ENCODE data around the gene GCHFR.

Gene GCHFR

GRCh38 chr15:40762919-40763800, 708 bp upstream of the GCHFR start (continued):
- TF ChIP-seq PRDM6 (tag by site-specific recombination; IDR thresholded peaks at IDR 0.05) (0 out of 2 replicates have a peak, but pooled peaks have one; percentile 22), ZNF555 (tag by site-specific recombination; conservative IDR thresholded peaks at IDR 0.05) (no peak), ZNF184 (tag by site-specific recombination; IDR thresholded peaks at IDR 0.05) (peak; percentile 95), ZNF324 (tag by site-specific recombination; IDR thresholded peaks at IDR 0.05) (no peak), PRDM4 (tag by site-specific recombination; IDR thresholded peaks at IDR 0.05) (peak; percentile 38), ZNF624 (tag by site-specific recombination; IDR thresholded peaks at IDR 0.05) (0 out of 2 replicates have a peak, but pooled peaks have one; percentile 33), EGR2 (tag by site-specific recombination; IDR thresholded peaks at IDR 0.05; ENCODE audit: low read depth) (0 out of 2 replicates have a peak, but pooled peaks have one; percentile 3), ZNF37A (tag by site-specific recombination; IDR thresholded peaks at IDR 0.05) (peak; percentile 80), ZNF600 (tag by site-specific recombination; IDR thresholded peaks at IDR 0.05) (peak; percentile 93), ZSCAN30 (tag by site-specific recombination; IDR thresholded peaks at IDR 0.05) (0 out of 2 replicates have a peak, but pooled peaks have one; percentile 16), KLF10 (tag by site-specific recombination; IDR thresholded peaks at IDR 0.05) (peak; percentile 58), KLF7 (tag by site-specific recombination; IDR thresholded peaks at IDR 0.05; ENCODE audit: borderline replicate concordance) (0 out of 2 replicates have a peak, but pooled peaks have one; percentile 16), ZNF404 (tag by site-specific recombination; IDR thresholded peaks at IDR 0.05) (no peak), ZNF513 (tag by site-specific recombination; IDR thresholded peaks at IDR 0.05) (0 out of 2 replicates have a peak, but pooled peaks have one; percentile 32), ZXDB (tag by site-specific recombination; IDR thresholded peaks at IDR 0.05) (peak; percentile 62)
- TF ChIP-seq, protein P1, sequence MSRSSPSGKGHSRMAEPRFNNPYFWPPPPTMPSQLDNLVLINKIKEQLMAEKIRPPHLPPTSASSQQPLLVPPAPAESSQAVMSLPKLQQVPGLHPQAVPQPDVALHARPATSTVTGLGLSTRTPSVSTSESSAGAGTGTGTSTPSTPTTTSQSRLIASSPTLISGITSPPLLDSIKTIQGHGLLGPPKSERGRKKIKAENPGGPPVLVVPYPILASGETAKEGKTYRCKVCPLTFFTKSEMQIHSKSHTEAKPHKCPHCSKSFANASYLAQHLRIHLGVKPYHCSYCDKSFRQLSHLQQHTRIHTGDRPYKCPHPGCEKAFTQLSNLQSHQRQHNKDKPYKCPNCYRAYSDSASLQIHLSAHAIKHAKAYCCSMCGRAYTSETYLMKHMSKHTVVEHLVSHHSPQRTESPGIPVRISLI (tag by site-specific recombination; IDR thresholded peaks at IDR 0.05) = peak; percentile 62; the same call in 1 of the 2 replicates

- ChIA-PET POLR2A (interaction anchor here (0.9 to 1.8 kb wide), 4 partner anchors 25 to 164 kb away, joined by 3 to 8 read pairs (median 4); partner anchors contain the start of genes DLL4, DNAJC17 and RAD51), CTCF (interaction anchor here (3.7 kb wide), 1 partner anchor 18 kb away, joined by 18 read pairs; no protein-coding TSS in a partner anchor)
- H3K36me3 ChIP-seq (ENCODE audit: control insufficient read depth in 2 of 2, insufficient read depth in 1 of 2, low read length in 2 of 2) = peaks cover 0 to 9% of the 10 kb centered on the region in 2 experiments; a peak in 1 of 3 replicates
- peaks cover 25% of the 10 kb centered on the region for H3K4me1 ChIP-seq (ENCODE audit: control insufficient read depth, insufficient read depth, low read length)
- no peaks in the 10 kb centered on the region for H3K9me3 ChIP-seq (ENCODE audit: control insufficient read depth, insufficient read depth, low read depth, low read length)
- H3K27ac ChIP-seq (ENCODE audit: extremely low read depth, low read depth, low read length) = peak overlapping the region; percentile 87
- peak overlapping the region; percentile 33 for H3K4me3 ChIP-seq (ENCODE audit: low read depth, low read length)
- peak; percentile 5; the same call in 1 of the 2 replicates for TF ChIP-seq ZBTB20 (tag by site-specific recombination; IDR thresholded peaks at IDR 0.05)
- TF ChIP-seq, protein P2, sequence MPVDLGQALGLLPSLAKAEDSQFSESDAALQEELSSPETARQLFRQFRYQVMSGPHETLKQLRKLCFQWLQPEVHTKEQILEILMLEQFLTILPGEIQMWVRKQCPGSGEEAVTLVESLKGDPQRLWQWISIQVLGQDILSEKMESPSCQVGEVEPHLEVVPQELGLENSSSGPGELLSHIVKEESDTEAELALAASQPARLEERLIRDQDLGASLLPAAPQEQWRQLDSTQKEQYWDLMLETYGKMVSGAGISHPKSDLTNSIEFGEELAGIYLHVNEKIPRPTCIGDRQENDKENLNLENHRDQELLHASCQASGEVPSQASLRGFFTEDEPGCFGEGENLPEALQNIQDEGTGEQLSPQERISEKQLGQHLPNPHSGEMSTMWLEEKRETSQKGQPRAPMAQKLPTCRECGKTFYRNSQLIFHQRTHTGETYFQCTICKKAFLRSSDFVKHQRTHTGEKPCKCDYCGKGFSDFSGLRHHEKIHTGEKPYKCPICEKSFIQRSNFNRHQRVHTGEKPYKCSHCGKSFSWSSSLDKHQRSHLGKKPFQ (tag by site-specific recombination; IDR thresholded peaks at IDR 0.05) = no peak
Observed at GRCh38 chr15:40764629-40765103, 798 bp downstream of the GCHFR start.

Data from HEK293 (cell line).